H1 (cell line): ENCODE data around the gene ACACA. TPM values are rescaled to one million over a fixed set of nuclear protein-coding genes. Genes with fewer than 3 reads are reported as not detected.

Source experiments
- CTCF ChIA-PET: fragments of 300-600 bp; sonication (Branson Sonifier 250); formaldehyde crosslinking; loops from one replicate; lab custom pipeline; 2021; ENCODE audit not compliant: partially characterized antibody; lab: Charles Lee
- POLR2A ChIA-PET: fragments of 300-600 bp; sonication (Branson Sonifier 250); formaldehyde crosslinking; loops from one replicate; lab custom pipeline; 2021; ENCODE audit warnings: inconsistent platforms; ENCODE audit not compliant: partially characterized antibody; lab: Charles Lee
- DNase-seq, 2 experiments: peaks; one replicate each; pipeline versions ENCODE4 v3.0.0 to v3.0.0-alpha.2; 2010 to 2022; ENCODE audit warnings: low spot score in 2 of 2, low read depth in 1 of 2, mixed read lengths in 1 of 2
- FAIRE-seq: peaks from 2 replicates; lab custom pipeline; 2011; peaks lifted over from hg19 to GRCh38; lab: Jason Lieb, UNC
- H2AFZ ChIP-seq: 2 replicates; pipeline ENCODE4 v1.8.1; 2012; ENCODE audit warnings: low read length, inconsistent platforms
- H2AK5ac ChIP-seq: 2 replicates; pipeline ENCODE4 v1.6.1; 2013; ENCODE audit warnings: low read depth, low read length
- H2BK120ac ChIP-seq: replicated peaks from 2 replicates; pipeline ENCODE3; 2013; ENCODE audit warnings: low read depth, low read length, inconsistent platforms
- H2BK12ac ChIP-seq: 2 replicates; pipeline ENCODE4 v1.6.1; 2013; ENCODE audit warnings: low read depth, low read length
- H2BK15ac ChIP-seq: 2 replicates; pipeline ENCODE4 v1.6.1; 2013; ENCODE audit warnings: low read length
- H2BK20ac ChIP-seq: 2 replicates; pipeline ENCODE4 v1.6.1; 2013; ENCODE audit warnings: low read length
- H2BK5ac ChIP-seq: 2 replicates; pipeline ENCODE4 v1.6.1; 2013; ENCODE audit warnings: low read depth, low read length
- H3K14ac ChIP-seq: 2 replicates; pipeline ENCODE4 v1.6.1; 2013; ENCODE audit warnings: inconsistent platforms; ENCODE audit not compliant: insufficient read length
- H3K18ac ChIP-seq: 2 replicates; pipeline ENCODE4 v1.6.1; 2013; ENCODE audit warnings: low read length; ENCODE audit errors: extremely low read depth
- H3K23ac ChIP-seq: 2 replicates; pipeline ENCODE4 v1.6.1; 2013; ENCODE audit warnings: inconsistent platforms; ENCODE audit not compliant: insufficient read length
- H3K23me2 ChIP-seq: 2 replicates; pipeline ENCODE4 v1.6.1; 2013; ENCODE audit warnings: low read depth, low read length
- H3K27ac ChIP-seq: 2 replicates; pipeline ENCODE4 v1.6.1; 2011; ENCODE audit warnings: low read depth, low read length, inconsistent platforms
- H3K27me3 ChIP-seq, 4 experiments: replicated peaks in 1 of 4; 1 replicate in 1 of 4; 2 replicates in 3 of 4; pipeline versions ENCODE4 v1.6.1 to v1.8.1; 2011 to 2013; ENCODE audit warnings: low read length in 3 of 4, mild to moderate bottlenecking in 3 of 4, inconsistent platforms in 2 of 4, mixed read lengths in 2 of 4, moderate library complexity in 1 of 4; ENCODE audit not compliant: control insufficient read depth in 3 of 4, insufficient read depth in 3 of 4; ENCODE audit errors: extremely low read depth in 1 of 4
- H3K36me3 ChIP-seq, 4 experiments: 2 replicates each; pipeline versions ENCODE4 v1.6.1 to v1.8.1; 2011 to 2013; ENCODE audit warnings: mild to moderate bottlenecking in 4 of 4, low read length in 3 of 4, moderate library complexity in 2 of 4, control low read depth in 1 of 4, inconsistent platforms in 1 of 4; ENCODE audit not compliant: insufficient read depth in 4 of 4, control insufficient read depth in 2 of 4
- H3K4ac ChIP-seq: replicated peaks from 2 replicates; pipeline ENCODE3; 2013; ENCODE audit warnings: low read length, low read depth, mixed read lengths, inconsistent platforms; ENCODE audit not compliant: insufficient read length
- H3K4me1 ChIP-seq, 4 experiments: replicated peaks in 1 of 4; 1 replicate in 1 of 4; 2 replicates in 3 of 4; pipeline versions ENCODE4 v1.6.1 to v1.8.1; 2011 to 2013; ENCODE audit warnings: low read length in 3 of 4, inconsistent platforms in 2 of 4, mixed read lengths in 1 of 4; ENCODE audit not compliant: insufficient read depth in 4 of 4, control insufficient read depth in 3 of 4
- H3K4me2 ChIP-seq, 2 experiments: 2 replicates each; pipeline versions ENCODE4 v1.6.1 to v1.8.1; 2011 to 2013; ENCODE audit warnings: low read depth in 2 of 2, low read length in 2 of 2, control low read depth in 1 of 2, inconsistent platforms in 1 of 2, mild to moderate bottlenecking in 1 of 2; ENCODE audit not compliant: insufficient read depth in 1 of 2
- H3K4me3 ChIP-seq, 4 experiments: fragments of 200-600, 300-600 bp in 1 of 4; sonication (generic), shearing (Covaris generic), sonication (Bioruptor Twin) in 1 of 4; 2 replicates each; pipeline versions ENCODE4 v1.5.1 to v1.8.1; 2011 to 2016; ENCODE audit warnings: low read length in 4 of 4, low read depth in 3 of 4, control low read depth in 2 of 4, inconsistent platforms in 2 of 4, mild to moderate bottlenecking in 2 of 4, mixed read lengths in 1 of 4, moderate library complexity in 1 of 4; ENCODE audit not compliant: insufficient read depth in 2 of 4; ENCODE audit errors: extremely low read depth in 1 of 4
- H3K56ac ChIP-seq: replicated peaks from 2 replicates; pipeline ENCODE3; 2013; ENCODE audit warnings: low read depth, mild to moderate bottlenecking, mixed read lengths, low read length, inconsistent platforms; ENCODE audit not compliant: insufficient read length
- H3K79me1 ChIP-seq: 2 replicates; pipeline ENCODE4 v1.6.1; 2013; ENCODE audit warnings: low read depth, low read length, control low read depth
- H3K79me2 ChIP-seq, 2 experiments: 2 replicates each; pipeline versions ENCODE4 v1.6.1 to v1.8.1; 2012 to 2013; ENCODE audit warnings: low read length in 2 of 2, mild to moderate bottlenecking in 2 of 2, inconsistent platforms in 1 of 2; ENCODE audit not compliant: insufficient read depth in 2 of 2, control insufficient read depth in 1 of 2
- H3K9ac ChIP-seq, 4 experiments: replicated peaks in 1 of 4; 1 replicate in 1 of 4; 2 replicates in 3 of 4; pipeline versions ENCODE4 v1.6.1 to v1.8.1; 2011 to 2013; ENCODE audit warnings: low read depth in 3 of 4, low read length in 3 of 4, control low read depth in 2 of 4, mild to moderate bottlenecking in 2 of 4, moderate library complexity in 2 of 4, inconsistent platforms in 1 of 4; ENCODE audit errors: extremely low read depth in 1 of 4
- H3K9me3 ChIP-seq, 2 experiments: 2 replicates each; pipeline versions ENCODE4 v1.6.1 to v1.8.1; 2012 to 2013; ENCODE audit warnings: mild to moderate bottlenecking in 2 of 2, moderate library complexity in 2 of 2, control low read depth in 1 of 2, inconsistent platforms in 1 of 2, low read depth in 1 of 2, low read length in 1 of 2, mixed read lengths in 1 of 2; ENCODE audit not compliant: insufficient read depth in 2 of 2
- H4K20me1 ChIP-seq, 2 experiments: replicated peaks in 1 of 2; 2 replicates each; pipeline versions ENCODE3 to v1.8.1; 2011 to 2013; ENCODE audit warnings: inconsistent platforms in 2 of 2, low read length in 2 of 2, mild to moderate bottlenecking in 1 of 2; ENCODE audit not compliant: insufficient read depth in 2 of 2, control insufficient read depth in 1 of 2
- H4K5ac ChIP-seq: 2 replicates; pipeline ENCODE4 v1.6.1; 2013; ENCODE audit warnings: low read length, low read depth, mixed read lengths, inconsistent platforms; ENCODE audit not compliant: insufficient read length
- H4K8ac ChIP-seq: 2 replicates; pipeline ENCODE4 v1.8.0; 2013; ENCODE audit warnings: mild to moderate bottlenecking, moderate library complexity, low read length, inconsistent platforms; ENCODE audit not compliant: insufficient read depth; ENCODE audit errors: extremely low read depth
- H4K91ac ChIP-seq: replicated peaks from 2 replicates; pipeline ENCODE3; 2013; ENCODE audit warnings: low read length, mixed read lengths, inconsistent platforms; ENCODE audit not compliant: insufficient read length
- CHD2 ChIP-seq: IDR thresholded peaks from 2 replicates; pipeline ENCODE4 v1.6.1; 2012; ENCODE audit warnings: low read length, improper control_type of control experiment
- E2F6 ChIP-seq: IDR thresholded peaks from 2 replicates; pipeline ENCODE4 v1.6.1; 2012; ENCODE audit warnings: inconsistent platforms
- MAFK ChIP-seq: IDR thresholded peaks from 2 replicates; pipeline ENCODE4 v1.6.1; 2012; ENCODE audit warnings: low read depth, mild to moderate bottlenecking, improper control_type of control experiment, low read length
- POLR2A ChIP-seq, 2 experiments: IDR thresholded peaks; 1 replicate in 1 of 2; 2 replicates in 1 of 2; pipeline ENCODE4 v1.6.1; 2011; ENCODE audit warnings: low read depth in 2 of 2, low read length in 2 of 2, mild to moderate bottlenecking in 2 of 2; ENCODE audit errors: control extremely low read depth in 1 of 2
- RXRA ChIP-seq: IDR thresholded peaks from 2 replicates; pipeline ENCODE4 v1.6.1; 2011; ENCODE audit warnings: low read depth, mild to moderate bottlenecking, low read length, moderate library complexity; ENCODE audit not compliant: insufficient read depth
- SIX5 ChIP-seq: IDR thresholded peaks from 2 replicates; pipeline ENCODE4 v1.6.1; 2011; ENCODE audit warnings: mild to moderate bottlenecking, low read depth, low read length
- TAF7 ChIP-seq: optimal IDR thresholded peaks from 2 replicates; pipeline ENCODE3; 2011; ENCODE audit warnings: low read depth, mild to moderate bottlenecking, inconsistent platforms, low read length, moderate library complexity, borderline replicate concordance
- YY1 ChIP-seq: IDR thresholded peaks from 2 replicates; pipeline ENCODE4 v1.6.1; 2011; ENCODE audit warnings: low read depth, mild to moderate bottlenecking, low read length
- WGBS, 2 experiments: shearing (Covaris generic) in 1 of 2; methylation state at CpG; one replicate each; pipeline versions ENCODE4 v1.1.6 to v1.1.7; 2013 to 2015; ENCODE audit warnings: low lambda C conversion rate in 2 of 2, mixed read lengths in 2 of 2, inconsistent platforms in 1 of 2, low coverage in 1 of 2, missing lambda C conversion rate in 1 of 2; ENCODE audit not compliant: insufficient replicate concordance in 2 of 2, insufficient coverage in 1 of 2, insufficient read length in 1 of 2; ENCODE audit errors: extremely low coverage in 1 of 2, missing lambda C conversion rate in 1 of 2; 5-methylcytosine and 5-hydroxymethylcytosine counted together
- polyA plus RNA-seq, 7 experiments: library from polyadenylated mRNA; depleted of rRNA in 3 of 7; stranded (reverse) in 5 of 7; unstranded in 2 of 7; fragments of >200 nt in 5 of 7; fragments of 200-250 nt in 2 of 7; gene quantifications; 1 replicate in 5 of 7; 2 replicates in 1 of 7; 4 replicates in 1 of 7; pipeline versions ENCODE4 v1.2.1 to v1.2.3, GENCODE V29; 2011 to 2013; ENCODE audit warnings: missing spikeins in 2 of 7, mixed read lengths in 2 of 7
- total RNA-seq: library from RNA; stranded (reverse); fragmentation: NEBNext Ultra II Directional; extraction: Animal tissue kit (Norgen Biotek cat#: 25700); gene quantifications from 2 replicates; pipeline ENCODE4 v1.2.1, GENCODE V29; 2021
- TF ChIP-seq, protein P1 (sequence below), 3 experiments: IDR thresholded peaks; 1 replicate in 2 of 3; 2 replicates in 1 of 3; pipeline versions ENCODE4 v1.5.1 to v1.6.1; 2011; ENCODE audit warnings: low read length in 3 of 3, mild to moderate bottlenecking in 3 of 3, inconsistent platforms in 2 of 3, low read depth in 1 of 3, moderate library complexity in 1 of 3; ENCODE audit not compliant: insufficient read depth in 1 of 3; ENCODE audit errors: control extremely low read depth in 1 of 3
- TF ChIP-seq, protein P2 (sequence below): IDR thresholded peaks from 2 replicates; pipeline ENCODE4 v1.6.1; 2012; ENCODE audit warnings: low read length, inconsistent platforms

Gene ACACA
- total and polyA plus RNA-seq, 2 of the 8 experiments (the other 6 are each of a cell fraction or from before 2014, with no cell fraction given): 74.0 to 160 TPM

DNA sequence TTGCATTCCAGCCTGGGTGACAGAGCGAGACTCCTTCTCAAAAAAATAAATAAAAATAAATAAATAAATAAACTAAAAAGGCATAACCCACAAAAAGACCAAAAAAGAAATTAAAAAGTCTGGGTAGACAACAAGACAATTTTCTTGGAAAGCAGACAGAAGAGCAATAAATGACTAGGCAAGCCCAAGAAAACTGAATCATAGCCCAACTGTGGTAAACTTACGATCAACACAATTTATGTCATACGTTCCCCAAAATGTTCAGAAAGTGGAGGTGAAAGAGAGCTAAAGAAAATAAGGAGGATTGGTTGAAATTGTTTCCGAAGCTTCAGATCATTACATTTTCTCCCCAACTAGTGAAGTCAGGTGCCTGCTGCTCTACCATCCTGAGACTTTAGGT lies 62.1 kb downstream of the ACACA start:
- H3K36me3 ChIP-seq: peaks cover 0 to 10% (median 5%) of the 10 kb centered on the region in 4 experiments; a peak in 3 of 8 replicates
- H3K4ac ChIP-seq: no peak overlapping the region
- no peak overlapping the region for H2AFZ ChIP-seq
- H2BK12ac ChIP-seq: no peak overlapping the region
- H4K8ac ChIP-seq: no peak overlapping the region
- no peak overlapping the region for H2BK5ac ChIP-seq
- H3K79me1 ChIP-seq: no peaks in the 10 kb centered on the region
- ChIA-PET CTCF (no interaction called here), POLR2A (interaction anchor here (2.1 kb wide), 1 partner anchor 14 kb away, joined by 11 read pairs; no protein-coding TSS in a partner anchor)
- no peak overlapping the region for H3K4me2 ChIP-seq
- H3K9ac ChIP-seq: no peak overlapping the region
- H3K14ac ChIP-seq: no peak overlapping the region
- no peak overlapping the region for H4K91ac ChIP-seq
- H4K5ac ChIP-seq: no peak overlapping the region
- no peak overlapping the region for H3K4me3 ChIP-seq
- FAIRE-seq (no peak), DNase-seq (no peak)
- peaks cover 0 to 3% of the 10 kb centered on the region in 2 experiments for H4K20me1 ChIP-seq
- H3K27ac ChIP-seq: no peak overlapping the region
- H3K4me1 ChIP-seq: no peaks in the 10 kb centered on the region
- H3K56ac ChIP-seq: no peak overlapping the region
- no peak overlapping the region for H3K23ac ChIP-seq
- no peak overlapping the region for H2BK20ac ChIP-seq
- no peaks in the 10 kb centered on the region for H3K23me2 ChIP-seq
- H3K79me2 ChIP-seq: peaks cover 14 to 90% of the 10 kb centered on the region in 2 experiments
- peaks cover 4 to 7% of the 10 kb centered on the region in 2 experiments; a peak in 3 of 4 replicates for H3K9me3 ChIP-seq
- no peak overlapping the region for H2BK15ac ChIP-seq
- no peak overlapping the region for H2BK120ac ChIP-seq
- no peak overlapping the region for H3K18ac ChIP-seq
- H3K27me3 ChIP-seq: no peaks in the 10 kb centered on the region
- no peak overlapping the region for H2AK5ac ChIP-seq
- 87% methylated on average over 4 of the region's 4 CpGs; no CpG with 5 or more reads in 1 of the 2 experiments for WGBS, 2 experiments
- TF ChIP-seq MAFK: no peak
- no peak for TF ChIP-seq CHD2
- TF ChIP-seq YY1: no peak
- TF ChIP-seq, protein P1, sequence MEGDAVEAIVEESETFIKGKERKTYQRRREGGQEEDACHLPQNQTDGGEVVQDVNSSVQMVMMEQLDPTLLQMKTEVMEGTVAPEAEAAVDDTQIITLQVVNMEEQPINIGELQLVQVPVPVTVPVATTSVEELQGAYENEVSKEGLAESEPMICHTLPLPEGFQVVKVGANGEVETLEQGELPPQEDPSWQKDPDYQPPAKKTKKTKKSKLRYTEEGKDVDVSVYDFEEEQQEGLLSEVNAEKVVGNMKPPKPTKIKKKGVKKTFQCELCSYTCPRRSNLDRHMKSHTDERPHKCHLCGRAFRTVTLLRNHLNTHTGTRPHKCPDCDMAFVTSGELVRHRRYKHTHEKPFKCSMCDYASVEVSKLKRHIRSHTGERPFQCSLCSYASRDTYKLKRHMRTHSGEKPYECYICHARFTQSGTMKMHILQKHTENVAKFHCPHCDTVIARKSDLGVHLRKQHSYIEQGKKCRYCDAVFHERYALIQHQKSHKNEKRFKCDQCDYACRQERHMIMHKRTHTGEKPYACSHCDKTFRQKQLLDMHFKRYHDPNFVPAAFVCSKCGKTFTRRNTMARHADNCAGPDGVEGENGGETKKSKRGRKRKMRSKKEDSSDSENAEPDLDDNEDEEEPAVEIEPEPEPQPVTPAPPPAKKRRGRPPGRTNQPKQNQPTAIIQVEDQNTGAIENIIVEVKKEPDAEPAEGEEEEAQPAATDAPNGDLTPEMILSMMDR (IDR thresholded peaks at IDR 0.05; ENCODE audit: control extremely low read depth in 1 of 3, insufficient read depth in 1 of 3, low read depth in 1 of 3, low read length in 3 of 3): no peak
- TF ChIP-seq TAF7: no peak
- TF ChIP-seq E2F6: no peak
- TF ChIP-seq, protein P2, sequence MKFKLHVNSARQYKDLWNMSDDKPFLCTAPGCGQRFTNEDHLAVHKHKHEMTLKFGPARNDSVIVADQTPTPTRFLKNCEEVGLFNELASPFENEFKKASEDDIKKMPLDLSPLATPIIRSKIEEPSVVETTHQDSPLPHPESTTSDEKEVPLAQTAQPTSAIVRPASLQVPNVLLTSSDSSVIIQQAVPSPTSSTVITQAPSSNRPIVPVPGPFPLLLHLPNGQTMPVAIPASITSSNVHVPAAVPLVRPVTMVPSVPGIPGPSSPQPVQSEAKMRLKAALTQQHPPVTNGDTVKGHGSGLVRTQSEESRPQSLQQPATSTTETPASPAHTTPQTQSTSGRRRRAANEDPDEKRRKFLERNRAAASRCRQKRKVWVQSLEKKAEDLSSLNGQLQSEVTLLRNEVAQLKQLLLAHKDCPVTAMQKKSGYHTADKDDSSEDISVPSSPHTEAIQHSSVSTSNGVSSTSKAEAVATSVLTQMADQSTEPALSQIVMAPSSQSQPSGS: no peak
- no peak for TF ChIP-seq POLR2A (IDR thresholded peaks at IDR 0.05; ENCODE audit: control extremely low read depth in 1 of 2, low read depth in 2 of 2, low read length in 2 of 2)
- no peak for TF ChIP-seq SIX5
- no peak for TF ChIP-seq RXRA
